CD14-positive monocyte (primary cell): ENCODE results near the gene MRPS2. TPM values are rescaled to one million over a fixed set of nuclear protein-coding genes. Genes with fewer than 3 reads are reported as not detected.
"Not testable (repeated sequence)": the region's sequence is repeated elsewhere in the genome, so short reads cannot be mapped to it uniquely, and the experiment has no call there.

Source experiments
- DNase-seq, 3 donors: peaks; one replicate each; pipeline ENCODE4 v3.0.0-alpha.2; 2011 to 2022
- H2AFZ ChIP-seq: 2 replicates; pipeline ENCODE4 v1.6.0; 2012; ENCODE audit warnings: mild to moderate bottlenecking, low read depth, low read length, inconsistent platforms; ENCODE audit not compliant: insufficient read depth, poor library complexity, severe bottlenecking
- H3K27ac ChIP-seq, 2 donors: 1 replicate in 1 of 2; 2 replicates in 1 of 2; pipeline ENCODE4 v1.5.1; 2012 to 2013; ENCODE audit warnings: low read length in 2 of 2, control low read depth in 1 of 2, inconsistent platforms in 1 of 2, low read depth in 1 of 2, mild to moderate bottlenecking in 1 of 2
- H3K27me3 ChIP-seq, 2 donors: one replicate each; pipeline versions ENCODE4 v1.6.0 to v1.6.1; 2011 to 2013; ENCODE audit warnings: low read length in 2 of 2; ENCODE audit not compliant: control insufficient read depth in 2 of 2, insufficient read depth in 2 of 2
- H3K36me3 ChIP-seq, 2 donors: replicated peaks in 1 of 2; 1 replicate in 1 of 2; 2 replicates in 1 of 2; pipeline versions ENCODE4 v1.5.1 to v1.6.1; 2012 to 2013; ENCODE audit warnings: low read length in 2 of 2, control low read depth in 1 of 2, inconsistent platforms in 1 of 2, mild to moderate bottlenecking in 1 of 2; ENCODE audit not compliant: insufficient read depth in 2 of 2, control insufficient read depth in 1 of 2
- H3K4me1 ChIP-seq, 2 donors: 1 replicate in 1 of 2; 2 replicates in 1 of 2; pipeline versions ENCODE4 v1.5.1 to v1.6.1; 2012 to 2013; ENCODE audit warnings: low read length in 2 of 2, control low read depth in 1 of 2, inconsistent platforms in 1 of 2, mild to moderate bottlenecking in 1 of 2, moderate library complexity in 1 of 2; ENCODE audit not compliant: insufficient read depth in 2 of 2, control insufficient read depth in 1 of 2
- H3K4me2 ChIP-seq: replicated peaks from 2 replicates; pipeline ENCODE3; 2012; ENCODE audit warnings: low read length, moderate library complexity, mild to moderate bottlenecking; ENCODE audit not compliant: poor library complexity, severe bottlenecking; ENCODE audit errors: extremely low read depth
- H3K4me3 ChIP-seq, 3 experiments: fragments of 200-600 bp in 1 of 3; sonication (generic) in 1 of 3; replicated peaks in 1 of 3; 1 replicate in 2 of 3; 2 replicates in 1 of 3; pipeline ENCODE4 v1.5.1; 2011 to 2013; ENCODE audit warnings: low read length in 3 of 3, mild to moderate bottlenecking in 3 of 3, control low read depth in 2 of 3, low read depth in 2 of 3, inconsistent platforms in 1 of 3, moderate library complexity in 1 of 3
- H3K79me2 ChIP-seq: 2 replicates; pipeline ENCODE4 v1.6.0; 2012; ENCODE audit warnings: mild to moderate bottlenecking, control low read depth, inconsistent platforms, low read length, moderate library complexity; ENCODE audit not compliant: insufficient read depth
- H3K9ac ChIP-seq: 2 replicates; pipeline ENCODE4 v1.6.0; 2017; ENCODE audit warnings: low read length, mild to moderate bottlenecking; ENCODE audit not compliant: insufficient read depth, poor library complexity, severe bottlenecking
- H3K9me3 ChIP-seq, 2 donors: replicated peaks in 1 of 2; 1 replicate in 1 of 2; 2 replicates in 1 of 2; pipeline versions ENCODE4 v1.5.1 to v1.6.1; 2012 to 2013; ENCODE audit warnings: low read length in 2 of 2, control low read depth in 1 of 2; ENCODE audit not compliant: control insufficient read depth in 1 of 2, insufficient read depth in 1 of 2
- H4K20me1 ChIP-seq: 2 replicates; pipeline ENCODE4 v1.6.0; 2012; ENCODE audit warnings: mild to moderate bottlenecking, low read length, control low read depth, moderate library complexity; ENCODE audit not compliant: insufficient read depth
- H3K27ac Mint-ChIP-seq, 7 donors: one replicate each; pipeline ENCODE4 v1.8.0; 2020; ENCODE audit warnings: mild to moderate bottlenecking in 7 of 7, mixed read lengths in 7 of 7, moderate library complexity in 6 of 7, inconsistent platforms in 2 of 7
- H3K27me3 Mint-ChIP-seq, 3 donors: one replicate each; pipeline ENCODE4 v1.8.0; 2021 to 2022; ENCODE audit warnings: low read depth in 3 of 3, mild to moderate bottlenecking in 3 of 3, mixed read lengths in 3 of 3, moderate library complexity in 3 of 3, inconsistent platforms in 1 of 3
- H3K36me3 Mint-ChIP-seq, 2 donors: one replicate each; pipeline ENCODE4 v1.8.0; 2020; ENCODE audit warnings: mixed read lengths in 2 of 2, inconsistent platforms in 1 of 2, mild to moderate bottlenecking in 1 of 2
- H3K4me1 Mint-ChIP-seq: one replicate; pipeline ENCODE4 v1.8.0; 2020; ENCODE audit warnings: mild to moderate bottlenecking, mixed read lengths
- H3K4me3 Mint-ChIP-seq, 2 donors: one replicate each; pipeline ENCODE4 v1.8.0; 2020; ENCODE audit warnings: mild to moderate bottlenecking in 2 of 2, mixed read lengths in 2 of 2, moderate library complexity in 1 of 2
- H3K9me3 Mint-ChIP-seq, 7 donors: one replicate each; pipeline ENCODE4 v1.8.0; 2020 to 2022; ENCODE audit warnings: mixed read lengths in 7 of 7, mild to moderate bottlenecking in 6 of 7, moderate library complexity in 6 of 7, inconsistent platforms in 2 of 7
- CTCF ChIP-seq: fragments of 200-600 bp; IDR thresholded peaks from one replicate; pipeline ENCODE4 v1.8.0; 2022; ENCODE audit warnings: antibody characterized with exemption, mild to moderate bottlenecking
- WGBS: methylation state at CpG from one replicate; pipeline ENCODE4 v1.1.5; 2013; ENCODE audit warnings: missing lambda C conversion rate; ENCODE audit not compliant: insufficient coverage; 5-methylcytosine and 5-hydroxymethylcytosine counted together
- intact Hi-C, 2 donors: fragments of 100-400 bp; cut with micrococcal nuclease; formaldehyde crosslinking; loops; one replicate each; pipeline versions ENCODE4 v1.15.0 to v1.15.1; 2023
- polyA plus RNA-seq, 3 donors: library from polyadenylated mRNA; depleted of rRNA in 1 of 3; unstranded in 2 of 3; stranded (reverse) in 1 of 3; fragments of 300-500 nt in 2 of 3; fragments of >200 nt in 1 of 3; fragmentation: Illumina TruSeq in 2 of 3; gene quantifications; 1 replicate in 2 of 3; 2 replicates in 1 of 3; pipeline ENCODE4 v1.2.3, GENCODE V29; 2012 to 2021

Gene MRPS2
- polyA plus RNA-seq, 3 donors: 27.9 to 54.4 (median 30.2) TPM

GRCh38 chr9:135512904-135513303 lies 12.4 kb downstream of the MRPS2 start:
- Mint-ChIP-seq H3K9me3 (peaks cover 0 to 22% (median 11%) of the 10 kb centered on the region in 7 donors), H3K27me3 (peaks cover 5 to 14% (median 9%) of the 10 kb centered on the region in 3 donors), H3K4me3 (peak overlapping the region in 1 of 2 donors; percentile 14), H3K4me1 (peaks cover 5% of the 10 kb centered on the region), H3K27ac (no peak overlapping the region), H3K36me3 (no peaks in the 10 kb centered on the region)
- Histone ChIP-seq H4K20me1 (no peaks in the 10 kb centered on the region), H3K9ac (no peak overlapping the region), H3K9me3 (peaks cover 0 to 6% of the 10 kb centered on the region in 2 donors), H3K4me2 (no peak overlapping the region), H3K27me3 (no peaks in the 10 kb centered on the region), H3K79me2 (no peaks in the 10 kb centered on the region), H3K36me3 (no peaks in the 10 kb centered on the region), H3K4me3 (no peak overlapping the region), H3K27ac (no peak overlapping the region), H3K4me1 (no peaks in the 10 kb centered on the region), H2AFZ (no peak overlapping the region)
- TF ChIP-seq CTCF: no peak
- WGBS: 68% methylated on average over 4 of the region's 7 CpGs
- no peak for DNase-seq
- intact Hi-C loops: no loop called here

- no peak for TF ChIP-seq CTCF
- peaks cover 5% of the 10 kb centered on the region for H3K4me1 Mint-ChIP-seq
These were observed 12.9 kb downstream of the MRPS2 start for GRCh38 chr9:135513351-135513846.

GRCh38 chr9:135513906-135514305 lies 13.4 kb downstream of the MRPS2 start:
- intact Hi-C loops, H3K4me1 Mint-ChIP-seq: not testable (repeated sequence)

More at GRCh38 chr9:135513351-135513846, 12.9 kb downstream of the MRPS2 start:
- intact Hi-C loops: no loop called here
- Histone ChIP-seq H3K36me3 (no peaks in the 10 kb centered on the region), H3K9ac (no peak overlapping the region), H2AFZ (no peak overlapping the region), H3K4me2 (no peak overlapping the region), H3K9me3 (peaks cover 0 to 6% of the 10 kb centered on the region in 2 donors), H3K4me1 (no peaks in the 10 kb centered on the region), H4K20me1 (no peaks in the 10 kb centered on the region), H3K79me2 (no peaks in the 10 kb centered on the region), H3K27me3 (no peaks in the 10 kb centered on the region), H3K27ac (no peak overlapping the region), H3K4me3 (no peak overlapping the region)
- peaks cover 5 to 18% (median 13%) of the 10 kb centered on the region in 3 donors for H3K27me3 Mint-ChIP-seq
- no peak for DNase-seq
- peak overlapping the region in 2 of 7 donors; percentile 18 to 52 for H3K27ac Mint-ChIP-seq
- peaks cover 0 to 17% (median 11%) of the 10 kb centered on the region in 7 donors for H3K9me3 Mint-ChIP-seq
- H3K4me3 Mint-ChIP-seq: no peak overlapping the region
- WGBS: 91% methylated on average over 18 of the region's 19 CpGs
- no peaks in the 10 kb centered on the region for H3K36me3 Mint-ChIP-seq

More at GRCh38 chr9:135513906-135514305, 13.4 kb downstream of the MRPS2 start:
- H3K79me2 ChIP-seq, H3K27ac ChIP-seq, H2AFZ ChIP-seq, H3K4me3 ChIP-seq, H3K4me3 Mint-ChIP-seq, H3K36me3 Mint-ChIP-seq, DNase-seq, H3K9me3 ChIP-seq, H3K4me2 ChIP-seq, H3K27ac Mint-ChIP-seq, H3K27me3 ChIP-seq, H3K9ac ChIP-seq, H4K20me1 ChIP-seq, H3K36me3 ChIP-seq, H3K4me1 ChIP-seq: not testable (repeated sequence)
- Mint-ChIP-seq H3K9me3 (peaks cover 0 to 13% (median 8%) of the 10 kb centered on the region in 7 donors), H3K27me3 (peaks cover 7 to 21% (median 16%) of the 10 kb centered on the region in 3 donors)
- no CpG with 5 or more reads among the region's 9 CpGs for WGBS
